ENCODE results near the gene APBB2.
"Not testable (repeated sequence)": the region's sequence is repeated elsewhere in the genome, so short reads cannot be mapped to it uniquely, and the experiment has no call there.

APBB2 gene

DNA sequence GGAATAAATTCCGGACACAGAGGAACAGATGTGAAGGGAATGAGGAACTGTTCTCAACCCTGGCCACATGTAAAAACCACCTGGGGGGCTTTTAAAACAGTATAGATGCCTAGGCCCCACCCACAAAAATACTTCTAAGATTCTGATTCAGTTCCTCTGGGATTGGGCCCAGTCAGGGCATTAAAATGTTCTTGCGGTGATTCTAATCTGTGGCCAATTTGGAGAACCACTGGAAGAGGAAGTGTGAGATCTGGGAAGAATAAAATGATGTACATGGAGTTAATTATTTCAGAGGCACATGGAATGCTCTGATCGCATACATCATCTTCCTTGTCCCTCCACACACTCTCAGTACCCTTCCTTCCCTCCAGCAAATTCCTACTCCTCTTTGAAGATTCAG, 192.2 kb downstream of the APBB2 start:
- DNase-seq (ENCODE audit: low read depth, low spot score) = no peak

- peak; percentile 21 for DNase-seq (ENCODE audit: low read depth, low spot score)
Observed at GRCh38 chr4:41015016-41015675, 199.2 kb downstream of the APBB2 start.

DNA sequence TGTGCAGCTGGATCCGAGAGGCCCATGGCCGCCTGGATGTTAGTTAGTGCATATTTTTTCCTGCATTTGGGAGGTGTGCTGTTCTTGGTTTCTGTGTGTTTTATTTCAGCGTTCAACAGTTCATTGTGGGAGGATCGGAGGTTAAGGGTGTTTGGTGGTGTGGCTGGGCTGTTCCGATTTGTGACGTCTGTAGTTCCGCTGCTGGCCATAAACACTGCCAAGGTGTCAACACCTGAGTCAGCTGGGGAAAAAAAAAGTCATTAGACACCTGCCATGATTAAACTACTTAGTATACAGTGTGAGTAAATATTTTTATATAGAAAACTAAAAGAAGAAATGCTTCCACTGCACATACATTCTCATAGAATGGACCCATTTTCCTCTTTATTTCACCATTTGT, 200.2 kb downstream of the APBB2 start:
- DNase-seq (ENCODE audit: low read depth, low spot score) = peak; percentile 4

GRCh38 chr4:41013746-41014145, 200.6 kb downstream of the APBB2 start:
- peak; percentile 16 for DNase-seq (ENCODE audit: low read depth, low spot score)

- DNase-seq (ENCODE audit: low read depth, low spot score) = no peak
Observed at GRCh38 chr4:41012911-41013310, 201.4 kb downstream of the APBB2 start.

DNA sequence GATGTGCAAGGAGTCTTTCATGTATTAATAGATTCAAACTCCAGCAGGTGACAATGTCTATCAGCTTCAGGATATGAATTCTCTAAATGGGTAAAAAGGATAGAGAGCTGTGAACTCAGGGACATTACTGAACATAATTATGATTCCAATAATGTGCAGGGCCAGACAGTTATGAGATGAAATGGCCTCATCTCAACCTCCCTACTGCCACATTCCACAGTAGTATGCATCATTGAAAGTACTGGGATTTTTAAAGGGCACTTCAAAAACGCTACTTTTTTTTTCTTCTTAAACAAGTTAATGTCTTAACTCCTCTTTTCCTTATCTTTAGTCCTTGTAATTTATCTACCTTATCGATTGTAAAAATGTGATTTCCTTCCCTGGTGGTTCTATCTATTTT, 202.0 kb downstream of the APBB2 start:
- DNase-seq (ENCODE audit: low read depth, low spot score) = no peak

DNA sequence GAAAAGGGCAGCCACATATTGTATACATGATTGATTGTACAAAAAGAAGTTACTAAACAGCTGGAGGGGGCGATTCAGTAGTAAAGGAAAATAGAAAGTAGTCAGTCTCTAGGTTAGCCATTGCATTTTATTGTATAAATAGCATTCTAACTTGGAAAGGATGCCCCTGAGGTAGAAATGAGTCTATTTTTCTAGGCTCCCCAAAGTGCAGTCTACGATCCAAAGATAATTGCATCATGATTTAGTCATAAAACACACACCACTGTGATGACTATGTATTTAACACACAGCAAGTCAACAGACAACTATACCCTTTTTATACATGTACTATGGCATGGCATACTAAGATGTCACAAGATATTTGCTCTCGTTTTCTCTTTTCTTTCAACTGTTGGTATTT, 204.9 kb downstream of the APBB2 start:
- no peak for DNase-seq (ENCODE audit: low read depth, low spot score)

DNA sequence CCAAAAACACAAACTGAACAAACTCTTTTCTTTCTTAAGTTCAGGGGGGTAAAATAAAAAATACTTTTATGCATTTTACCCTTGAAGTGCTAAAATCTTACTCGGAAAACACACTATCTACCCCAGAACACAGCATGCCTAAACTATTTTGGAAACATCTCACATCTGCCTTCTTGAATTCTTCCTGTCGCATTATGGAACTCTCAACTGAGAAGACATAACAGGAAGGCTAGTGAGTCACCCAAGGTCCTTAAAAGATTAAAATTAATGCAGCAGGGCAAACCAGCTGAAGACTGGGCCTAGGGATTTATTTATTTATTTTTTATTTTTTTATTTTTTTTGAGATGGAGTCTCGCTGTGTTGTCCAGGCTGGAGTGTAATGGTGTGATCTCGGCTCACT, 208.2 kb downstream of the APBB2 start:
- no peak for DNase-seq (ENCODE audit: low read depth, low spot score)

- no peak for DNase-seq (ENCODE audit: low read depth, low spot score)
Observed at GRCh38 chr4:41002309-41002708, 212.0 kb downstream of the APBB2 start.

DNA sequence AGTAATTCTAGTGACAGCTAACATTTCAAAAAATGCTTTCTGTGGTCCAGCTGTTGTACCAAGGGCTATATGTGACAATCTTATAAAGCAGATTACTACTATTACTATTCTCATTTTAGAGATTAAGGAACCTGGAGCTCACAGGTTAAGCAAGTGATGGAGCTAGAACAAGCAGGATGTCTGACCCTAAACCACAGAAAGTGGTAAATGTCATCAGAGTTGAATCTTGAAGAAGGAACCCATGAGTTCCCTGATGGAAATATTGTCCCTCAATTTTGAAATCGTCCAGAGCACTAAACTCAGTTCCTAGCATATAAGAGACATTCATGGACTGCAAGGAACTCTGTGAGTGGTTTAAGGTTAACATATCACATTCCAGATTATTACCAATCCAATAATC, 214.0 kb downstream of the APBB2 start:
- DNase-seq (ENCODE audit: low read depth, low spot score) = no peak

DNA sequence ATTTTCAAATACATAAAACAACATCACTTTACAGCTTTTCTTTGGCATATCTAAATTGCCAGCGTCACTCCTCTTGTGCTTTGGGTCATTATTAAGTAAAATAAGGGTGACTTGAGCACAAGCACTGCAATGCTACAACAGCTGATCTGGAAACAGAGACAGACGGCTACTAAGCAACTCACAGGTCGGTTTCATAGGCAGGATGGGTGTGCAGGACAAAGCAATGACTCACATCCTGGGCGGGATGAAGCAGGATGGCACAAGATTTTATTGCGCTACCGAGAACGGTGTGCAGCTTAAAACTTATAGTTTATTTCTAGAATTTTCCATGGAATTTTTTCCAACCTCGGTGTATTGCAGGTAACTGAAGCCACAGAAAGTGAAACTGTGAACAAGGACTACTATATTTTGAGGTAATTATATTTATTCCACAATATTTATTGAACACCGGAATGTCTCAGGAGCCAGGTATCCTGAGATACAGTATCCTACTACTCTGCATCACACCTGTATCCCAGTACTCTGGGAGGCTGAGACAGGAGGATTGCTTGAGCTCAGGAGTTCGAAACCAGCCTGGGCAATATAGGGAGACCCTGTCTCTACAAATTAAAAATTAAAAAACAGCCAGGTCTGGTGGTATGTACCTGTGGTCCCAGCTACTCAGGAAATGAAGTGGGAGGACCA, 215.5 kb downstream of the APBB2 start:
- DNase-seq (ENCODE audit: low read depth, low spot score) = peak; percentile 8

DNA sequence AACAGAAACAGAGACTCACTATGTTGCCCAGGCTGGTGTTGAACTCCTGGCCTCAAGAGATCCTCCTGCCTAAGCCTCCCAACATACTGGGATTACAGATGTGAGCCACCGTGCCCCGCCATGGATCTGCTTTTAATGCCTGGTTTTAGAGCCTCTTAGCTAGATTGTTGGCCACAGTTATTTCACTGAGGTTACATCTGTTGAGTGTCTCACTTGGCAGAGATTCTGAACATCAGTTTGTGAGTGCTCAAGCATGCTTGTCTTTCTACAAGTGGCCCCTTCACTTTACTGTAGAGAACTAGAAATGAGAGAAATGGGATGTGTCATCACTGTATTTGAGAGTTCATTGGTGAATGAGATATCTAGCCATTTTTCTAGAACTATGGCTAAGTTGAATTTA, 218.5 kb downstream of the APBB2 start:
- DNase-seq (ENCODE audit: low read depth, low spot score) = no peak

GRCh38 chr4:40994321-40994720, 220.0 kb downstream of the APBB2 start:
- not testable (repeated sequence) for DNase-seq (ENCODE audit: low read depth, low spot score)

DNA sequence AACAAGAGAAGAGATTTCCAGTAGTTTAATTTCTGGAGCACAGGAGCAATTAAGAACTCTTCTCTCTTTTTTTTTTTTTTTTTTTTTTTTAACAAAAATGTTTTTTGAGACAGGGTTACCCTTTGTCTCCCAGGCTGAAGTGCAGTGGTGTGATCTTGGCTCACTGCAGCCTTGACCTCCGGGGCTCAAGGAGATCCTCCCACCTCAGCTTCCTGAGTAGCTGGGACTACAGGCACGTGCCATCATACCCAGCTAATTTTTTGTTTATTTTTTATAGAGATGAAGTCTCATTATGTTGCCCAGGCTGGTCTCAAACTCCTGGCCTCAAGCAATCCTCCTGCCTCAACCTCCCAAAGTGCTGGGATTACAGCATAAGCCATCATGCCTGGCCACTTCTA, 221.0 kb downstream of the APBB2 start:
- not testable (repeated sequence) for DNase-seq (ENCODE audit: low read depth, low spot score)

GRCh38 chr4:40992472-40993295, 221.7 kb downstream of the APBB2 start:
- DNase-seq (ENCODE audit: low read depth, low spot score) = no peak

DNA sequence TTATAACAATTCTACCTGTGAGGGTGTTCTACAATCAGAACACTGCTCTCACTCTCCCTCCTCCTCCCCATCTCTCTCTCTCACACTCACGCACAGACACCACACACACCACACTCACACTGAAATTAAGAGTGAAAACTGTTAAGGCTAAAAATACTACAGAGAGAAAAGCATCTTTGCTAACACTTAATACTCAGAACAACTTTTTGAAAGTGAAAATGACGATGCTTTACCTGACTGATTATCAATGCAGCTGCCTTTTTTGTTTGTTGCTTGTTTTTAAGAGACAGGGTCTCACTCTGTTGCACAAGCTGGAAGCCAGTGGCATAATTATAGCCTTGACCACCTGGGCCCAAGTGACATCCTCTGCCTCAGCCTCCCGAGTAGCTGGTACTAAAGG, 222.4 kb downstream of the APBB2 start:
- DNase-seq (ENCODE audit: low read depth, low spot score) = no peak

DNA sequence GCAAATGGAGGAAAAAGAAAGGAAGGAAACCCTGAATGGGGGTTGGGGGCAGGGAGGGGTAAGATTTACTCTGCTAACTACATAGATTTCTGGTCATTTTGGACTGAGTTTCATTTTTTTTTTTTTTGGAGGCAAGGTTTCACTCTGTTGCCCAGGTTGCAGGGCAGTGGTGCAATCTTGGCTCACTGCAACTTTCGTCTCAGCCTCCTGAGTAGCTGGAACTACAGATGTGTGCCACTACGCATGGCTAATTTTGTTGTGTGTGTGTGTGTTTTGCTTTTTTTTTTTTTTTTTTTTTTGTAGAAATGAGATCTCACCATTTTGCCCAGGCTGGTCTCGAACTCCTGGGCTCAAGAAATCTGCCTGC, 223.5 kb downstream of the APBB2 start:
- no peak for DNase-seq (ENCODE audit: low read depth, low spot score)

GRCh38 chr4:40990236-40990898, 224.0 kb downstream of the APBB2 start:
- DNase-seq (ENCODE audit: low read depth, low spot score) = no peak

DNA sequence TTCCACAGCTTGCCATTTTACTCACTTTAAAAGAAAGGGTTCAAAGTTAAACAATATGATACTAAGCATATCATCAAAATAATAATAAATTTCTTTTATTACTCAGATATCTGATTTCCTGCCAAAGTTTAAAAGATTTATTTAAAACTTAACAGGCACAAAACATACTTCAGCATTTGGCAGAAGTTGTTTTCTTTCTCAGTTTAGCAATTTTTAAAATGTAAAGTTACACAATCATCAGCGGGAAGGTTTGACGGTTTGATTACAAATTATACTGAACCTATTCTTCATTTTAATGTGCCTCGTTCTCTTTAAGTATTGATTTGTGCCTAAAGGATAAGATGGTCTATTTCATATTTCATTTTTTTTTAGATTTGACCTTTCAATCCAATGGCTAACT, 227.2 kb downstream of the APBB2 start:
- DNase-seq (ENCODE audit: low read depth, low spot score) = no peak

DNA sequence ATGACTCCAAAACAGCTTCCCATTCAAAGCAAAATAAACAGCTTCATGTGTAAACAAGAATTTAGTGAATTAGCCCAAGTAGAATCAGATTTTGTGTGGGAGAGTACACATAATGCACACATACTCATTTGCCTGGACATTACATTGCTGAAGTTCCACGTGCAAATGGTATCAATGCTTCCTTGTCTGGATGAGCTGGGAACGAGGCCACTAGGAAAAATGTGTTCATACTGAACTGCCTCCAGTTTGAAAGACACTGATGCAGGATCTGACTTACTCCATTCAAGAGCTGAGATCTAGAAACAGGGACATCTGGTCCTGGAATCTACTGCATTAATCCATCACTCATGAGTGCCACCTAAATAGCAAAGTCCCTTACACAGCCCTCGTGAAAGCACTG, 228.0 kb downstream of the APBB2 start:
- DNase-seq (ENCODE audit: low read depth, low spot score) = no peak

DNA sequence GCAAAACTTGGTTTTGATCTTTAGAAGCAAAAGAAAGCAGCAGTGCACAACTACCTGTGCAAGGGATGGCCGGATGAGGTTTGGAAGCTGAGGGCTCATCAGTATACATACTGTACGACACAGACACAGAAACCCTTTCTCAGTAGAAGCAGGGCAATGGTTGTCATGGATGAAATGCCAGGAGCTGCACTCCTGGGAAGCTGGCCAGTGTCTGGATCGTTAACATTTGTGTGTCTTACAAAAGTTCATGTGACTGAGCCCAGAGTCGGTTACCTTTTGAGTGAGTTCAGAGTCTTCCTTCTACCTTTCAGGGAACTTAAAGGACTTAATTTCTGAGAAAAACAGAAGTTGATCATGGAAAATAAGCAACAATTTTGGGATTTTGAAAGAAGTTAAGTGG, 230.3 kb downstream of the APBB2 start:
- no peak for DNase-seq (ENCODE audit: low read depth, low spot score)

DNA sequence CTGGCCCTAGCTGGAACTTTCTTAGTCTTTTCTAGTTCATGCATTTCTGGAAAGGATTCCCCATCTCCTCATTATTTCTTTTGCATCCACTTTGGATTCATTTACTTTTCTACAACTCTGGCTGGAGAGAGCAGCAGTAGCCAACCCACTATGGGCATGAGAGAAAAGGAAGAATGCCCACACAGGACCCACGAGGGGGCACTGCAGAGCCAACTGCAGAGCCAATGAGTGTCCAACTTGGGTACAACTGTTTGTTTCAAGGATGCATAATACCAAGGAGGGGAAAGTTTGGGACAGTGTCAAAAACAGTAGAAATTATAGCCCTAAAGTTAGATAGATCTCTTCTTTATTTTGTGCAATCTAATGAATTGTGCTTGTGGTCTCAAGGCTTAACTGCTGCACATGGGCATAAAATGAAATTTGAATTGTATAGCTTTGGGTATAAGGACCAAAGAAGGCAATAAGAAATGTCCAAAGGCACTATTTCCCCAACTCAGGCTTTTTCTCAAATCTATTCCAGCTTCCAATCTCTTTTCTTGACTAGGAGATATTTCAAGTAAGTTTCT, 233.9 kb downstream of the APBB2 start:
- peak; percentile 35 for DNase-seq (ENCODE audit: low read depth, low spot score)
